GM12874 (cell line): Measurements from ENCODE around the gene C2CD3.

Source experiments
- CTCF ChIP-seq: IDR thresholded peaks from 2 replicates; pipeline ENCODE4 v1.5.1; 2011; ENCODE audit warnings: low read depth, mild to moderate bottlenecking, control low read depth, low read length, moderate library complexity; ENCODE audit not compliant: insufficient read depth

C2CD3 gene

GRCh38 chr11:74018331-74019005 lies 152.3 kb downstream of the C2CD3 start:
- no peak for TF ChIP-seq CTCF

GRCh38 chr11:74017631-74018030 lies 153.2 kb downstream of the C2CD3 start:
- no peak for TF ChIP-seq CTCF

GRCh38 chr11:74015919-74016684 lies 154.7 kb downstream of the C2CD3 start:
- TF ChIP-seq CTCF, result no peak

- no peak for TF ChIP-seq CTCF
These were observed 155.9 kb downstream of the C2CD3 start for GRCh38 chr11:74014880-74015279.

GRCh38 chr11:74013141-74013540 lies 157.7 kb downstream of the C2CD3 start:
- no peak for TF ChIP-seq CTCF

GRCh38 chr11:74012074-74012809 lies 158.6 kb downstream of the C2CD3 start:
- no peak for TF ChIP-seq CTCF

- TF ChIP-seq CTCF, result no peak
These were observed 159.3 kb downstream of the C2CD3 start for GRCh38 chr11:74011360-74012073.
